Measurements from ENCODE around the gene INS. TPM values are rescaled to one million over a fixed set of nuclear protein-coding genes. Genes with fewer than 3 reads are reported as not detected.

INS gene
- total and polyA plus RNA-seq, 4 donors, result 1.2 to 3.3 TPM; not detected in 2

- TF ChIP-seq CTCF (IDR thresholded peaks at IDR 0.05; ENCODE audit: control extremely low read depth, extremely low read depth), result no peak
- DNase-seq, result no peak
- Histone ChIP-seq H3K9ac (ENCODE audit: insufficient read depth in 1 of 2, low read length in 2 of 2) (no peak overlapping the region), H3K4me3 (no peak overlapping the region), H3K27me3 (ENCODE audit: control insufficient read depth in 3 of 3, insufficient read depth in 3 of 3, low read length in 2 of 3) (peaks cover 50 to 64% (median 55%) of the 10 kb centered on the region in 3 donors), H3K36me3 (ENCODE audit: control insufficient read depth in 4 of 4, insufficient read depth in 4 of 4, low read length in 4 of 4) (no peaks in the 10 kb centered on the region), H3K9me3 (ENCODE audit: control insufficient read depth in 4 of 4, insufficient read depth in 3 of 4, low read length in 3 of 4) (peaks cover 0 to 4% (median 0%) of the 10 kb centered on the region in 4 donors), H3K4me1 (ENCODE audit: control insufficient read depth in 5 of 5, insufficient read depth in 5 of 5, low read length in 5 of 5) (peaks cover 0 to 15% (median 3%) of the 10 kb centered on the region in 5 donors), H3K27ac (ENCODE audit: low read depth in 1 of 2, low read length in 1 of 2) (no peak overlapping the region)
- ATAC-seq (ENCODE audit: insufficient read depth, low FRiP score), result no peak
- 11 to 13% methylated on average over 6 of the region's 6 CpGs for WGBS, 2 donors
Measured at GRCh38 chr11:2142762-2143202, 18.2 kb downstream of the INS start.

- Histone ChIP-seq H3K4me3 (no peak overlapping the region), H3K4me1 (ENCODE audit: control insufficient read depth in 5 of 5, insufficient read depth in 5 of 5, low read length in 5 of 5) (peaks cover 0 to 16% (median 6%) of the 10 kb centered on the region in 5 donors), H3K27me3 (ENCODE audit: control insufficient read depth in 3 of 3, insufficient read depth in 3 of 3, low read length in 2 of 3) (peaks cover 50 to 62% (median 54%) of the 10 kb centered on the region in 3 donors), H3K9ac (ENCODE audit: insufficient read depth in 1 of 2, low read length in 2 of 2) (no peak overlapping the region), H3K9me3 (ENCODE audit: control insufficient read depth in 4 of 4, insufficient read depth in 3 of 4, low read length in 3 of 4) (peaks cover 0 to 4% (median 0%) of the 10 kb centered on the region in 4 donors), H3K27ac (ENCODE audit: low read depth in 1 of 2, low read length in 1 of 2) (no peak overlapping the region), H3K36me3 (ENCODE audit: control insufficient read depth in 4 of 4, insufficient read depth in 4 of 4, low read length in 4 of 4) (no peaks in the 10 kb centered on the region)
- DNase-seq (no peak), ATAC-seq (ENCODE audit: insufficient read depth, low FRiP score) (no peak)
- 13 to 15% methylated on average over 5 of the region's 5 CpGs for WGBS, 2 donors
- no peak for TF ChIP-seq CTCF (IDR thresholded peaks at IDR 0.05; ENCODE audit: control extremely low read depth, extremely low read depth)
Measured at GRCh38 chr11:2142300-2142759, 18.7 kb downstream of the INS start.

- Histone ChIP-seq H3K4me1 (ENCODE audit: control insufficient read depth in 5 of 5, insufficient read depth in 5 of 5, low read length in 5 of 5) (peaks cover 0 to 19% (median 15%) of the 10 kb centered on the region in 5 donors), H3K4me3 (peak overlapping the region; percentile 7), H3K9ac (ENCODE audit: insufficient read depth in 1 of 2, low read length in 2 of 2) (no peak overlapping the region), H3K27me3 (ENCODE audit: control insufficient read depth in 3 of 3, insufficient read depth in 3 of 3, low read length in 2 of 3) (peaks cover 41 to 56% (median 49%) of the 10 kb centered on the region in 3 donors), H3K9me3 (ENCODE audit: control insufficient read depth in 4 of 4, insufficient read depth in 3 of 4, low read length in 3 of 4) (peaks cover 0 to 4% (median 0%) of the 10 kb centered on the region in 4 donors), H3K36me3 (ENCODE audit: control insufficient read depth in 4 of 4, insufficient read depth in 4 of 4, low read length in 4 of 4) (no peaks in the 10 kb centered on the region), H3K27ac (ENCODE audit: low read depth in 1 of 2, low read length in 1 of 2) (no peak overlapping the region)
- DNase-seq (no peak), ATAC-seq (ENCODE audit: insufficient read depth, low FRiP score) (no peak)
- WGBS, 2 donors, result 3 to 5% methylated on average over 96 to 102 of the region's 102 CpGs
- no peak for TF ChIP-seq CTCF (IDR thresholded peaks at IDR 0.05; ENCODE audit: control extremely low read depth, extremely low read depth)
Measured at GRCh38 chr11:2140411-2141400, 20.3 kb downstream of the INS start.

All from lung (tissue), 12 donors.